GM13976 (cell line): Measurements from ENCODE around the gene CDKL4.

Source experiments
- DNase-seq: peaks from one replicate; pipeline ENCODE4 v3.0.0; 2012; ENCODE audit warnings: low spot score
- in situ Hi-C: fragments of 300-500 bp; cut with MboI; formaldehyde crosslinking; loops from one replicate; pipeline ENCODE4 v1.12.0; 2022; ENCODE audit warnings: low sequenced_read_pairs, mixed read lengths, inconsistent platforms; ENCODE audit not compliant: unreplicated experiment
- TF ChIP-seq, protein P1 (sequence below): IDR thresholded peaks from 2 replicates; pipeline ENCODE4 v1.5.1; 2012; ENCODE audit warnings: borderline replicate concordance, mild to moderate bottlenecking; ENCODE audit not compliant: insufficient read depth; ENCODE audit errors: extremely low read depth, missing control alignments, control extremely low read depth

Gene CDKL4

DNA sequence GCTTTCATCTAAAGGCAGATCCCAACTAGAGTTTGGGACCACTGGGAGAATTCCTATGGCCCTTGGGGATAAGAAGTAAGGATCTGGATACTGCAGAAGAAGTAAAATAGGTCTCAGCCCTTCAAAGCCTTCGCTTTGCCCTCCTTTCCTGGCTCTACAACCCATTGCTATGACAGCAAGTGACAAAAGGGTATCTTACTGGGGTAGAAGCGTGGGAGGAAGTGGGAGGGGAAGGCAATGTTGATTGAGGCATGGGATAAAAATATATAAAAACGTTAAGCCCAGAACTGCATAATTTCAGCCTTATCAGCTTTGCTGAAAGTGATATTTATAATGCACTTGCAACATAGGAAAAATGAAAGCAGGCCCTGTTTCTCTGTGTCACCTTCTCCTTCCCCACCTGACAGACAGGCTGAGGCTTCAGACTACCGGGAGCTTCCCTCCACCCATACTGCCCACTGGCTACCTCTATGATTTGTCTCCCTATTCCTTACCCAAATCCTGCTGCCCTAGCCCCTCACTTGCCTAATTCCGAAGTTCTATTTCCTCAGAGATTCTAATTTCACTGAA, 108.0 kb downstream of the CDKL4 start:
- DNase-seq: no peak
- TF ChIP-seq, protein P1, sequence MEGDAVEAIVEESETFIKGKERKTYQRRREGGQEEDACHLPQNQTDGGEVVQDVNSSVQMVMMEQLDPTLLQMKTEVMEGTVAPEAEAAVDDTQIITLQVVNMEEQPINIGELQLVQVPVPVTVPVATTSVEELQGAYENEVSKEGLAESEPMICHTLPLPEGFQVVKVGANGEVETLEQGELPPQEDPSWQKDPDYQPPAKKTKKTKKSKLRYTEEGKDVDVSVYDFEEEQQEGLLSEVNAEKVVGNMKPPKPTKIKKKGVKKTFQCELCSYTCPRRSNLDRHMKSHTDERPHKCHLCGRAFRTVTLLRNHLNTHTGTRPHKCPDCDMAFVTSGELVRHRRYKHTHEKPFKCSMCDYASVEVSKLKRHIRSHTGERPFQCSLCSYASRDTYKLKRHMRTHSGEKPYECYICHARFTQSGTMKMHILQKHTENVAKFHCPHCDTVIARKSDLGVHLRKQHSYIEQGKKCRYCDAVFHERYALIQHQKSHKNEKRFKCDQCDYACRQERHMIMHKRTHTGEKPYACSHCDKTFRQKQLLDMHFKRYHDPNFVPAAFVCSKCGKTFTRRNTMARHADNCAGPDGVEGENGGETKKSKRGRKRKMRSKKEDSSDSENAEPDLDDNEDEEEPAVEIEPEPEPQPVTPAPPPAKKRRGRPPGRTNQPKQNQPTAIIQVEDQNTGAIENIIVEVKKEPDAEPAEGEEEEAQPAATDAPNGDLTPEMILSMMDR: no peak
- in situ Hi-C loops: no loop called here

DNA sequence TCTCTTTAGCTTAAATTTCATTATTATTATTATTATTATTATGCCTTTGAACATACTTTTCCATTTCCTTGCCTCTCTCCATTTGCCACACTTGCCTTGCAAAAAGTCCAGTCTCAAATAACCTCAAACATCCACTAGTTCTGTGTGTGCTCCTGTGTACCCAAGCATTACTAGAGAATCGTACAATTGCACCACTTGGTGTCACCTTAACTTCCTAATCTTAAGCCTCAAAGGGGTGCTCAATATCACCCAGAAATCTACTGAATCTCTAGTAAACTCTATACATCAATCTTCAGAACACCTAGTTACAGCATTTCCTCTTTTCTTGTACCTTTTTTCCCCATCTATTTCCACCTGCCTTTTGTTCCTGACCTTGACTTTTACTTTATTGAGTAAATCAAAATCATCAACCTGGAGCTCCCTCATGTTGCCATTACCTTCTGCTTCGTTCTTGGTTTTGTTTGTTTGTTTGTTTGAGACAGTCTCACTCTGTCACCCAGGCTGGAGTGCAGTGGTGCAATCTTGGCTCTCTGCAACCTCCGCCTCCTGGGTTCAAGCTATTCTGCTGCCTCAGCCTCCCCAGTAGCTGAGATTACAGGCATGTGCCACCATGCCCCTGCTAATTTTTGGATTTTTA, 110.4 kb downstream of the CDKL4 start:
- TF ChIP-seq, protein P1: no peak

DNA sequence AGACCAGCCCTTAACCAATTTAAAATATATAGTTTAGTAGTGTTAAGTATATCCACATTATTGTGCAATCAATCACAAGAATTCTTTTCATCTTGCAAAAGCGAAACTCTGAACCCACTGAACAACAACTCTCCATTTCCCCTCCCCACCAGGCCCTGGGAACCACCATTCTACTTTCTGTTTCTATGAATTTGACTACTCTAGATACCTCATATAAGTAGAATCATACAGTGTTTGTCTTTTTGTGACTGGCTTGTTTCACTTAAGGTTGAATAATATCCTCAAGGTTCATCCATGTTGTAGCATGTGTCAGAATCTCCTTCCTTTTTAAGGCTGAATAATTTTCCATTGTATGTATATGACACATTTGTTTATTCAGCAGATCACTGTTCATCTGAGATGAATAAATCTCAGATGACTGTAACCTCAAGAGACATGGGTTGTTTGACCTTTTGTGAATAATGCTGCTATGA, 114.8 kb downstream of the CDKL4 start:
- DNase-seq: no peak
- TF ChIP-seq, protein P1: no peak
- in situ Hi-C loops: loop anchor here (10.0 kb wide), 1 partner anchor 96 kb away; no protein-coding TSS in a partner anchor

More for the DNA sequence above, 110.4 kb downstream of the CDKL4 start:
- DNase-seq: no peak
- in situ Hi-C loops: no loop called here

DNA sequence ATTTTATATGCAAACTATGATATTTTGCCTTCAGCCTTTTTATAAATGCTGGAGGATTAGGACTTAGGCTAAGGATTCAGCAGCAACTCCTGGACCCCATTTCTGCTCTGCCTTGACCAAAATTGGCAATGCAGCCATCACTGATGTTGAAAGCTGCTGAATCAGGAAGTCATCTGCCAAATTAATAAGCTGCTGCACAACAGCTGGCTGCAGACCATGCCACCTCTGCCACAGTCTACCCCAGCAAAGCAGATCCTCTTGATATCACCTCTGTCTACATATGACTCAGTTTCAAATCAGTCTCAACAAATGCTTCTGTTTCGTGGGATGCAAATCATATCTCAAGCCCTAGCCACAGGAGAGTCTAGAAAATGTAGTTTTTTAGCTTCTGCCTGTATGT, 115.8 kb downstream of the CDKL4 start:
- in situ Hi-C loops: loop anchor here (10.0 kb wide), 1 partner anchor 97 kb away; no protein-coding TSS in a partner anchor
- TF ChIP-seq, protein P1: no peak
- DNase-seq: no peak
